GM13977 (cell line): ENCODE results near the gene TMEM181.

Source experiments
- DNase-seq: peaks from one replicate; pipeline ENCODE4 v3.0.0; 2012; ENCODE audit warnings: low spot score
- in situ Hi-C: fragments of 300-500 bp; cut with MboI; formaldehyde crosslinking; loops from one replicate; pipeline ENCODE4 v1.12.0; 2022; ENCODE audit warnings: low sequenced_read_pairs, low pct_unique_long_range_greater_than_20kb, mixed read lengths, inconsistent platforms; ENCODE audit not compliant: unreplicated experiment
- TF ChIP-seq, protein P1 (sequence below): IDR thresholded peaks from 2 replicates; pipeline ENCODE4 v1.5.1; 2012; ENCODE audit warnings: mild to moderate bottlenecking, control low read depth; ENCODE audit not compliant: insufficient read depth; ENCODE audit errors: extremely low read depth, missing control alignments

TMEM181 gene, protein sequence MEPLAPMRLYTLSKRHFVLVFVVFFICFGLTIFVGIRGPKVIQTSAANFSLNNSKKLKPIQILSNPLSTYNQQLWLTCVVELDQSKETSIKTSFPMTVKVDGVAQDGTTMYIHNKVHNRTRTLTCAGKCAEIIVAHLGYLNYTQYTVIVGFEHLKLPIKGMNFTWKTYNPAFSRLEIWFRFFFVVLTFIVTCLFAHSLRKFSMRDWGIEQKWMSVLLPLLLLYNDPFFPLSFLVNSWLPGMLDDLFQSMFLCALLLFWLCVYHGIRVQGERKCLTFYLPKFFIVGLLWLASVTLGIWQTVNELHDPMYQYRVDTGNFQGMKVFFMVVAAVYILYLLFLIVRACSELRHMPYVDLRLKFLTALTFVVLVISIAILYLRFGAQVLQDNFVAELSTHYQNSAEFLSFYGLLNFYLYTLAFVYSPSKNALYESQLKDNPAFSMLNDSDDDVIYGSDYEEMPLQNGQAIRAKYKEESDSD

DNA sequence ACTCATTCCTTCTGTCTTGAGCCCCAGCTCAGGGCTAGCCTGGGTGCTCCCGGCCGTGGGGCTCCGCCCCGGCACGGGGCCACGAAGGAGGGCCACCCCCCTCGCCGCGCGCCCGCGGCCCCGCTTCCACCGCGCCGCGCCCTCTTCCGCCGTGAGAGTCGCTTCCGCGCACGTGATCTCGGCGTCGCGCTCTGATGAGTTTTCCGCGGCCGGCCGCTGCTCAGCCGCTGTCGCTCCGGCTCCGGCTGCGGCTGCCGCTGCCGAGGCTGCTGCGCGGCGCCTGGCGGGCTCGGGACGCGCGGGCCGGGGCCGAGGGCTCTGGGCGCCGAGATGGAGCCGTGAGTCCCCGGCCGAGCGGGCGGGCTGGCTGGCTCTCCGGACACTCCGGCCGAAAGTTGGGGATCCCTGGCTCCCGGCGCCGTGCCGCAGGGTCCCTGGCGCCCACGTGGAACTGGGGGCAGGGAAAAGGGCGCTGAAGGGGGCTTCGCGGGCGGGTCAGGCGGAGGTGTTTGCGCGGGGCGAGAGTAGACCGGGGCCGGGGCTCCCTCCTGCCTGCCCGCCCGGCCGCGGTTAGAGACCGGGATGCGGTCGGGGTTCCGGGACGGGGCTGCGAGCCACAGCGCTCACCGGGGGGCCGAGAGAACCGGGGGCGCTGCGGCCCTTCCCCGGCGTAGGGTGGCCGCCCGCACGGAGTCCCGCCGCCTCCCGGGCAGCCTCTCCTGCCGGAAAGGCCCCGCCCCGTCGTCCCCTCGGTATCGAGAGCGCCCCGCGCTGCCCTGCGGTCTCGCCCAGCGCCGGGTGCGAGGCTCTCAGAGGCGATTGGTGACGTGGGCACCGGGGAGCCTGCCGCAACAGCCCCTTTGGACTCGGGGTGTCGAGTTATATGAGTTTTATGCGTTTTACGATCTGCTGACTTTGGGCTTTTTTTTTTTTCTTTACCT, at the start of gene TMEM181:
TSS of gene TMEM181 (plus strand) at position 197 of the 941 bp plus-strand sequence. CDS start at position 331, 134 bp downstream.
- in situ Hi-C loops, result no loop called here

DNA sequence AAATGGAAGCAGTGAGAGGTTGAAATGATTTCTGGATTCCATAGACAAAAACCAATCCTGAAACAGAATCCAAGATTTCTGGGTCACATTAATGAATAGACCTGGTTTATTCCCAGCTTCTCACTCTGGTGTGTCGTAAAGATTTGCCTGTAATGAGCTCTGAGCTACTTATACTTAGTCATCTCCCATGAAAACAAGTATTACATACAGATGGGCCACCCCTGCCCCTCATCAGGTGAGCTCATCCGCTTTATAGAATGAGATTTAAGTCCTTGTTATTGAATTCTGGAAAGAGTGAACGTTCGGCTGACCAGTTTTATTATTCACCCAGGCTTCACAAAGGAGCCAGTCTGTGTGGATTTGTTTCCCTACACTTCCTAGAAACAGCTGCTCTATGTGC, 47.1 kb upstream of the TMEM181 start:
- in situ Hi-C loops, result no loop called here
- DNase-seq, result no peak
- TF ChIP-seq, protein P1, sequence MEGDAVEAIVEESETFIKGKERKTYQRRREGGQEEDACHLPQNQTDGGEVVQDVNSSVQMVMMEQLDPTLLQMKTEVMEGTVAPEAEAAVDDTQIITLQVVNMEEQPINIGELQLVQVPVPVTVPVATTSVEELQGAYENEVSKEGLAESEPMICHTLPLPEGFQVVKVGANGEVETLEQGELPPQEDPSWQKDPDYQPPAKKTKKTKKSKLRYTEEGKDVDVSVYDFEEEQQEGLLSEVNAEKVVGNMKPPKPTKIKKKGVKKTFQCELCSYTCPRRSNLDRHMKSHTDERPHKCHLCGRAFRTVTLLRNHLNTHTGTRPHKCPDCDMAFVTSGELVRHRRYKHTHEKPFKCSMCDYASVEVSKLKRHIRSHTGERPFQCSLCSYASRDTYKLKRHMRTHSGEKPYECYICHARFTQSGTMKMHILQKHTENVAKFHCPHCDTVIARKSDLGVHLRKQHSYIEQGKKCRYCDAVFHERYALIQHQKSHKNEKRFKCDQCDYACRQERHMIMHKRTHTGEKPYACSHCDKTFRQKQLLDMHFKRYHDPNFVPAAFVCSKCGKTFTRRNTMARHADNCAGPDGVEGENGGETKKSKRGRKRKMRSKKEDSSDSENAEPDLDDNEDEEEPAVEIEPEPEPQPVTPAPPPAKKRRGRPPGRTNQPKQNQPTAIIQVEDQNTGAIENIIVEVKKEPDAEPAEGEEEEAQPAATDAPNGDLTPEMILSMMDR, result no peak

More for the DNA sequence above, at the start of gene TMEM181:
- peak; percentile 94 for DNase-seq
- TF ChIP-seq, protein P1, result peak; percentile 10

DNA sequence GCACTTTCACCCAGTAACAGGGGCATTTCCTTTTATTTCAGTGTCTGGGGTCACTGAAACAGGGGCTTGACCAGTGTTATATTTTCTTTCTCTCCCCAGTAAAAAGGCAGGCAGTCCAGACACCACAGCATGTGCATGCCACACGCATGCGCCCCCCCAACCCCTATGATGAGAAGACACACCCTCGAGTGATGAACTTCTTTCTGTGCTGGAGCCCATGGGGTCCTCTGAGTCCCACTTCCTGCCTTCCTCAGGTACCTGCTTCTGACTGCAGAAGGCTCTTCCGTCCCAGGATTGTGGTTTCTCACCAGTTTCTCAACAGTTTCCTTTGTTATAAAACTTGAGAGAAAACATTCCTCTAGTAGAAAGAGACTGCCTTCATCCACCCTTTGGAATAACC, 45.7 kb upstream of the TMEM181 start:
- in situ Hi-C loops, result no loop called here
- DNase-seq, result no peak
- TF ChIP-seq, protein P1, result no peak

DNA sequence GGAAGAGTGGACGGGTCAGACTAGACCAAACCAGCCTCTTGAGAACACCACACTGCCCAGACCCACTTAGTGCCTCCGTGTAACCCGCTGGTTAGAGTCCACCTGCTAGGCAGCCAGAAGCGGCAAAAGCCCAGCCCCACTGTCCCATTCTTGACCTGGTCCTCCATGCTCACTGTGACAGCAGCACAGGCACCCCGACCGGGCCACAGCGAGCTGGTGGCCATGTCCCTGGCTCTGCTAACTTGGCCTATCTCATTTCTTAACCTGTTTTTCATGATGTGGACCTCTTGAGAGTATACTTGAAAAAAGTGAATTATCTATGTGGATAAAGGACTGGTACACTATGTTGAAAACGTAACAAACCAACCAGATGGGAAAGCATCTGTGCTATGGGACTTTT, 44.9 kb upstream of the TMEM181 start:
- TF ChIP-seq, protein P1, result no peak
- in situ Hi-C loops, result no loop called here

DNA sequence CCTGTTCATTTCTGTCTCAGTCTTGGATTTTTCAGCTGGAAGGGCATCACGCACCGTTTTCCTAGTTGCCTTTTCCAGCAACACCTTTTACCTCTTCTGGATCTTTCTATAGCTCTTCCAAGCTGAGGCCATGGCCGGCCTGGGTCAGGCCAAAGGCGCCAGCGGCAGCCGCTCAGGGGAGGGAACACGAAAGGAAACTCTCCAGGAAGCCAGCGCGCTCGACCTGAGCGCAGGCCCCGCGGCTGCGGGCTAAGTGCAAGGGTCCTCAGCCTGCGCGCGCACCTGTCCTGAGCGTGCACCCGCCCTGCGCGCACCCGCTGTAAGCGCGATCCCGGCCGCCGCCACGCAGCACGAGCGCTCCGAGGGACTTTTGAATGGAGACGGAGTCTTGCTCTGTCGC, 43.8 kb upstream of the TMEM181 start:
- no peak for DNase-seq
- in situ Hi-C loops, result no loop called here
- TF ChIP-seq, protein P1, result no peak

More for the DNA sequence above, 44.9 kb upstream of the TMEM181 start:
- DNase-seq, result no peak

DNA sequence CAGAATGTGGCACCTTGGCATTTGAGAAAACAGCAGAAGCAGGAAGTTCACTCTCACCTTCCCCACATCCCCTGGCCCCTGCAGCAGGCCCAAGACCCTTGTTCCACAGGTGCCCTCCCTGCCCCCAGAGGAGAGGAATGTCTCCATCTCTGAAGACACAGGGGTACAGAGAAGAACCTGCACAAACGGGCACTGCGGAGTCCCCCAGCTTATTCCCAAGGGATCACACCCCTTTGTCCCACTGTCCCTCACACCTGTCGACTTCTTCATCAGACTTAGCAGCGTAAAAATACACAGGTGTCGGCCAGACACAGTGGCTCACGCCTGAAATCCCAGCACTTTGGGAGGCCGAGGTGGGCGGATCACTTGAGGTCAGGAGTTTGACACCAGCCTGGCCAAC, 42.9 kb upstream of the TMEM181 start:
- DNase-seq, result no peak
- in situ Hi-C loops, result no loop called here
- TF ChIP-seq, protein P1, result no peak
